HG02610 (cell line): ENCODE data around the gene CEACAM5.
"Not testable (repeated sequence)": the region's sequence is repeated elsewhere in the genome, so short reads cannot be mapped to it uniquely, and the experiment has no call there.

Experiments used
- ATAC-seq: cut with Tn5 transposase; IDR thresholded peaks from one replicate; pipeline ENCODE4 v1.9.1; 2021; ENCODE audit warnings: mild to moderate bottlenecking, moderate library complexity; ENCODE audit not compliant: unreplicated experiment

Gene CEACAM5

GRCh38 chr19:41699968-41700323, 8.5 kb upstream of the CEACAM5 start:
- ATAC-seq, result no peak

GRCh38 chr19:41700381-41701195, 7.8 kb upstream of the CEACAM5 start:
- no peak for ATAC-seq

GRCh38 chr19:41701401-41702075, 6.9 kb upstream of the CEACAM5 start:
- no peak for ATAC-seq

- ATAC-seq, result no peak
Observed at GRCh38 chr19:41702171-41702651, 6.2 kb upstream of the CEACAM5 start.

DNA sequence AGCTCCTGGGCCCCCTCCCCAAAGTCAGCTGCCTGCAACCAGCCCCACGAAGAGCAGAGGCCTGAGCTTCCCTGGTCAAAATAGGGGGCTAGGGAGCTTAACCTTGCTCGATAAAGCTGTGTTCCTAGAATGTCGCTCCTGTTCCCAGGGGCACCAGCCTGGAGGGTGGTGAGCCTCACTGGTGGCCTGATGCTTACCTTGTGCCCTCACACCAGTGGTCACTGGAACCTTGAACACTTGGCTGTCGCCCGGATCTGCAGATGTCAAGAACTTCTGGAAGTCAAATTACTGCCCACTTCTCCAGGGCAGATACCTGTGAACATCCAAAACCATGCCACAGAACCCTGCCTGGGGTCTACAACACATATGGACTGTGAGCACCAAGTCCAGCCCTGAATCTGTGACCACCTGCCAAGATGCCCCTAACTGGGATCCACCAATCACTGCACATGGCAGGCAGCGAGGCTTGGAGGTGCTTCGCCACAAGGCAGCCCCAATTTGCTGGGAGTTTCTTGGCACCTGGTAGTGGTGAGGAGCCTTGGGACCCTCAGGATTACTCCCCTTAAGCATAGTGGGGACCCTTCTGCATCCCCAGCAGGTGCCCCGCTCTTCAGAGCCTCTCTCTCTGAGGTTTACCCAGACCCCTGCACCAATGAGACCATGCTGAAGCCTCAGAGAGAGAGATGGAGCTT, 4.7 kb upstream of the CEACAM5 start:
- ATAC-seq, result no peak

DNA sequence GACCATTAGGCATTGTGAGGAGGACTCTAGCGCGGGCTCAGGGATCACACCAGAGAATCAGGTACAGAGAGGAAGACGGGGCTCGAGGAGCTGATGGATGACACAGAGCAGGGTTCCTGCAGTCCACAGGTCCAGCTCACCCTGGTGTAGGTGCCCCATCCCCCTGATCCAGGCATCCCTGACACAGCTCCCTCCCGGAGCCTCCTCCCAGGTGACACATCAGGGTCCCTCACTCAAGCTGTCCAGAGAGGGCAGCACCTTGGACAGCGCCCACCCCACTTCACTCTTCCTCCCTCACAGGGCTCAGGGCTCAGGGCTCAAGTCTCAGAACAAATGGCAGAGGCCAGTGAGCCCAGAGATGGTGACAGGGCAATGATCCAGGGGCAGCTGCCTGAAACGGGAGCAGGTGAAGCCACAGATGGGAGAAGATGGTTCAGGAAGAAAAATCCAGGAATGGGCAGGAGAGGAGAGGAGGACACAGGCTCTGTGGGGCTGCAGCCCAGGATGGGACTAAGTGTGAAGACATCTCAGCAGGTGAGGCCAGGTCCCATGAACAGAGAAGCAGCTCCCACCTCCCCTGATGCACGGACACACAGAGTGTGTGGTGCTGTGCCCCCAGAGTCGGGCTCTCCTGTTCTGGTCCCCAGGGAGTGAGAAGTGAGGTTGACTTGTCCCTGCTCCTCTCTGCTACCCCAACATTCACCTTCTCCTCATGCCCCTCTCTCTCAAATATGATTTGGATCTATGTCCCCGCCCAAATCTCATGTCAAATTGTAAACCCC, 2.8 kb upstream of the CEACAM5 start:
- no peak for ATAC-seq

DNA sequence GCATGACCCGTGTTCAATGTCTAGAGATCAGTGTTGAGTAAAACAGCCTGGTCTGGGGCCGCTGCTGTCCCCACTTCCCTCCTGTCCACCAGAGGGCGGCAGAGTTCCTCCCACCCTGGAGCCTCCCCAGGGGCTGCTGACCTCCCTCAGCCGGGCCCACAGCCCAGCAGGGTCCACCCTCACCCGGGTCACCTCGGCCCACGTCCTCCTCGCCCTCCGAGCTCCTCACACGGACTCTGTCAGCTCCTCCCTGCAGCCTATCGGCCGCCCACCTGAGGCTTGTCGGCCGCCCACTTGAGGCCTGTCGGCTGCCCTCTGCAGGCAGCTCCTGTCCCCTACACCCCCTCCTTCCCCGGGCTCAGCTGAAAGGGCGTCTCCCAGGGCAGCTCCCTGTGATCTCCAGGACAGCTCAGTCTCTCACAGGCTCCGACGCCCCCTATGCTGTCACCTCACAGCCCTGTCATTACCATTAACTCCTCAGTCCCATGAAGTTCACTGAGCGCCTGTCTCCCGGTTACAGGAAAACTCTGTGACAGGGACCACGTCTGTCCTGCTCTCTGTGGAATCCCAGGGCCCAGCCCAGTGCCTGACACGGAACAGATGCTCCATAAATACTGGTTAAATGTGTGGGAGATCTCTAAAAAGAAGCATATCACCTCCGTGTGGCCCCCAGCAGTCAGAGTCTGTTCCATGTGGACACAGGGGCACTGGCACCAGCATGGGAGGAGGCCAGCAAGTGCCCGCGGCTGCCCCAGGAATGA, 1.5 kb upstream of the CEACAM5 start:
- ATAC-seq, result no peak

DNA sequence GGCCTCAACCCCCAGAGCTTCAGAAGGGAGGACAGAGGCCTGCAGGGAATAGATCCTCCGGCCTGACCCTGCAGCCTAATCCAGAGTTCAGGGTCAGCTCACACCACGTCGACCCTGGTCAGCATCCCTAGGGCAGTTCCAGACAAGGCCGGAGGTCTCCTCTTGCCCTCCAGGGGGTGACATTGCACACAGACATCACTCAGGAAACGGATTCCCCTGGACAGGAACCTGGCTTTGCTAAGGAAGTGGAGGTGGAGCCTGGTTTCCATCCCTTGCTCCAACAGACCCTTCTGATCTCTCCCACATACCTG, 969 bp upstream of the CEACAM5 start:
- no peak for ATAC-seq

DNA sequence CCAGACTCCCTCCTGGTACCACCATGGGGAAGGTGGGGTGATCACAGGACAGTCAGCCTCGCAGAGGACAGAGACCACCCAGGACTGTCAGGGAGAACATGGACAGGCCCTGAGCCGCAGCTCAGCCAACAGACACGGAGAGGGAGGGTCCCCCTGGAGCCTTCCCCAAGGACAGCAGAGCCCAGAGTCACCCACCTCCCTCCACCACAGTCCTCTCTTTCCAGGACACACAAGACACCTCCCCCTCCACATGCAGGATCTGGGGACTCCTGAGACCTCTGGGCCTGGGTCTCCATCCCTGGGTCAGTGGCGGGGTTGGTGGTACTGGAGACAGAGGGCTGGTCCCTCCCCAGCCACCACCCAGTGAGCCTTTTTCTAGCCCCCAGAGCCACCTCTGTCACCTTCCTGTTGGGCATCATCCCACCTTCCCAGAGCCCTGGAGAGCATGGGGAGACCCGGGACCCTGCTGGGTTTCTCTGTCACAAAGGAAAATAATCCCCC, 505 bp upstream of the CEACAM5 start:
- ATAC-seq, result no peak

- not testable (repeated sequence) for ATAC-seq
Observed at GRCh38 chr19:41709516-41709915, 1.1 kb downstream of the CEACAM5 start.

GRCh38 chr19:41709951-41710645, 1.7 kb downstream of the CEACAM5 start:
- ATAC-seq, result no peak

GRCh38 chr19:41711376-41712261, 3.2 kb downstream of the CEACAM5 start:
- ATAC-seq, result no peak

DNA sequence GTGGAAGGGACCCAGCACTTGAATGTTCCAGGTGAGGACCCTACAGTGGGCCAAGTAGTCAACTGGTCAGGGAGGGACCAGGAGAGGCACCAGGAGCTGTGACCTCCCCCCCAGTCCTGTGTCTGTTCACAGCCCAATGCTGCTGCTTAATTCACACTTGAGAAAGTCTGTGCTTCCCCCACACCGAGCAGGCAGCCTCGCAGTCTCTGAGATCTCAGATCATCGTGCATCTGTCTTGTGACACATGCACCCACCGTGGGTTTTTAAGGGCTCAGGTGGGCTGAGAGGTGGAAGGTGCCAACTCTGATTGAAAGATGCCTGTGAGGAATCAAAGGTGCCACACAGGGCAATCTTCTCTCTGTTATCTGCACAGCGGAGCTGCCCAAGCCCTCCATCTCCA, 6.2 kb downstream of the CEACAM5 start:
- no peak for ATAC-seq

DNA sequence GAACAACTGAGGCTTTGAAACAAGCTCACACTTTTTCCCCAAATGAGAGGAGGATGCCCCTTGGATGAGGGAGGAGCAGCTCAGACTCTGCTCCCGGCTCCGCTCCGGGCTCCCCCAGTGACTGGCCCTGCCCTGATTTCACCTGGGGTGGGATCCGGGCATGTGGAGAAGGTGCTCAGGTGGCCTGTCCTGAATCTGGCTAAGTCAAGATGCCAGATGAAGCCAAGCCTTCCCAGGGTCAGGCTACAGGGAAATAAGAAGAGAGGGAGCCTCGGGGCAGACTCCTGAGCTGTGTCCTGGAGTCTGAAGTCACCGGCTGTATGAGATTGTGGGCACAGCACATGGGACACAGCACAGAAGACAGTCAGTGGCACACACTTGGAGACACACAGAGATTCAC, 10.3 kb downstream of the CEACAM5 start:
- no peak for ATAC-seq

- ATAC-seq, result no peak
Observed at GRCh38 chr19:41720103-41720502, 11.7 kb downstream of the CEACAM5 start.

DNA sequence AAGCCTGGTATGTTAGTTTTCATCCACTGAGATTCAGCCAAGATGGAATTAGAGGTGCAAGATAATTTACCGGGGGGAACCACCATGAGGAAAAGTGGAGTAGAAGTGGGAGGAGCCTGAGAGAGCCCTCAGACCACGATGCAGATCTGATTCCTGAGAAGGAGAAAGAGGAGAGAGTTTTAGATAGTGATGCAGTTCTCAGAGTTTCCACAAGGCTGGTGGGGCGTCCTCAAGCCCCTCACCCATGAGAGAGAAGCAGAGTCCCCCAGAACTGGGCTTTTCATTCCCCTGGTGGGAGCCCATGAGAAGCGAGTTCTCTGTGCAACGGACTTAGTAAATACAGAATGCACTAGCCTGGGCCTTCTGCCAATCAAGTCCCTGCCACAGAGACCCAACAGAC, 18.1 kb downstream of the CEACAM5 start:
- no peak for ATAC-seq

DNA sequence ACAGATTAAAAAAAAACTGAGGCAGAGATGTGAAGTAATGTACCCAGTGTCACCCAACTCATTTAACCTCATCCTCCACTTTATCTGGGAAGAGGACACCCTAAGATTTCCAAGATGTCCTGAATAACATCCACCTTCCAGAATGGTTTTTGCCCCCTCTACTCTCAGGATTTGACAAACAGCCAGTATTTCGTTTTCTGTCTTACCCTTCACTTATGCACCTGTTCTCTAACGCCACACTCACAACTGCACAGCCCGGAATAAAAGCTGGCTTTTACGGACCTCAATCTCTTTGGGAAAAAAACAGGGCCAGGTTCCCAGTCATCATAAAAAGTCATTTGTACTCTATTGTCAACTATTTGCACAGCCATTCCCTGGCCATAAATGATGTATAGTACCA, 25.7 kb downstream of the CEACAM5 start:
- no peak for ATAC-seq

DNA sequence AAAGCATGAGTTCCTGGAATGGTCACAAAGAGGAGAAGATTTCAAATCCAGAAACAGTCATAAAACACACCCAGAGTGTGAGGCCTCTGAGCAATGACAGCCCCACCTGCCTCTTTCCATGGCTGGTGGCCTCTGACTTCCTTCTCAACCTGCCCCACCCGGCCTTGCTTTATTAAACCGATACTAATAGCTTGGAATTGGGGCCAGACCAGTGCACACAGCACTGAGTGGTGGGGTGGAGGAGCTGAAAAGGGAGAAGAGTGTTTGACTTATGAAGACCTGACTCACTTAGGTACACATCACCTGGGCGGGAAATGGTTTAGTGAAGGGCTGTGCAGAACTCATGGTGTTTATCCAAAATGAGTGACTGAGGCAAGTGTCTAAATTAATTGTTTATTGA, 26.2 kb downstream of the CEACAM5 start:
- ATAC-seq, result no peak
